GM10248 (cell line): ENCODE measurements around the gene GABPB1.
"Not testable (repeated sequence)": the region's sequence is repeated elsewhere in the genome, so short reads cannot be mapped to it uniquely, and the experiment has no call there.

Experiments used
- CTCF ChIA-PET: fragments of 300-600 bp; sonication (Branson Sonifier 250); formaldehyde crosslinking; extraction: SDS; loops from one replicate; lab custom pipeline; 2021; ENCODE audit warnings: antibody characterized with exemption; lab: Yijun Ruan, JAX
- POLR2A ChIA-PET: fragments of 350-650 bp; sonication (Branson Sonifier 250); formaldehyde crosslinking; extraction: SDS; loops from one replicate; lab custom pipeline; 2020; ENCODE audit warnings: antibody characterized with exemption; lab: Yijun Ruan, JAX
- DNase-seq: peaks from one replicate; pipeline ENCODE4 v3.0.0; 2012; ENCODE audit errors: extremely low spot score
- CTCF ChIP-seq: IDR thresholded peaks from 2 replicates; pipeline ENCODE4 v1.5.1; 2012; ENCODE audit warnings: mild to moderate bottlenecking, low read depth; ENCODE audit errors: extremely low read depth, missing control alignments, control extremely low read depth

Gene GABPB1

GRCh38 chr15:50354838-50355618, at the start of gene GABPB1:
TSS of gene GABPB1 (minus strand) at chr15:50355198. CDS start at chr15:50309798, 45,400 bp downstream.
- POLR2A ChIA-PET, result interaction anchor here (0.7 to 1.1 kb wide), 3 partner anchors 69 to 558 kb away, joined by 3 to 5 read pairs (median 3); partner anchors contain the start of gene USP8

GRCh38 chr15:50391561-50391960, 36.6 kb upstream of the GABPB1 start:
- DNase-seq, POLR2A ChIA-PET: not testable (repeated sequence)
- CTCF ChIA-PET, result interaction anchor here (1.4 kb wide), 1 partner anchor 19 kb away, joined by 3 read pairs; no protein-coding TSS in a partner anchor

More at GRCh38 chr15:50354838-50355618, at the start of gene GABPB1:
- CTCF ChIA-PET, result interaction anchor here (1.0 to 1.3 kb wide), 2 partner anchors 23 to 39 kb away, joined by 3 to 4 read pairs; no protein-coding TSS in a partner anchor
- TF ChIP-seq CTCF, result no peak
- peak; percentile 89 for DNase-seq

- ChIA-PET CTCF (interaction anchor here (0.9 to 1.4 kb wide), 2 partner anchors 13 to 20 kb away, joined by 3 read pairs; no protein-coding TSS in a partner anchor), POLR2A (no interaction called here)
- no peak for TF ChIP-seq CTCF
These were observed 35.7 kb upstream of the GABPB1 start for GRCh38 chr15:50390554-50391264.

GRCh38 chr15:50382408-50382807, 27.4 kb upstream of the GABPB1 start:
- CTCF ChIA-PET, POLR2A ChIA-PET, DNase-seq: not testable (repeated sequence)

More at GRCh38 chr15:50390554-50391264, 35.7 kb upstream of the GABPB1 start:
- DNase-seq, result no peak

GRCh38 chr15:50381438-50381837, 26.4 kb upstream of the GABPB1 start:
- ChIA-PET CTCF (no interaction called here), POLR2A (no interaction called here)
- no peak for TF ChIP-seq CTCF
- DNase-seq, result no peak

GRCh38 chr15:50380089-50380488, 25.1 kb upstream of the GABPB1 start:
- CTCF ChIA-PET, result no interaction called here
- POLR2A ChIA-PET, result no interaction called here

GRCh38 chr15:50379413-50379812, 24.4 kb upstream of the GABPB1 start:
- CTCF ChIA-PET, POLR2A ChIA-PET, DNase-seq: not testable (repeated sequence)

More at GRCh38 chr15:50380089-50380488, 25.1 kb upstream of the GABPB1 start:
- DNase-seq, result no peak
- no peak for TF ChIP-seq CTCF

GRCh38 chr15:50378776-50379175, 23.8 kb upstream of the GABPB1 start:
- TF ChIP-seq CTCF, result no peak
- CTCF ChIA-PET, result interaction anchor here (1.2 kb wide), 1 partner anchor 23 kb away, joined by 3 read pairs; no protein-coding TSS in a partner anchor
- DNase-seq, result no peak
- POLR2A ChIA-PET, result no interaction called here
